Measurements from ENCODE around the gene SYT17.

- TF ChIP-seq CTCF (conservative IDR thresholded peaks at IDR 0.05; ENCODE audit: low read length) (no peak), EZH2phosphoT487 (IDR thresholded peaks at IDR 0.05; ENCODE audit: borderline replicate concordance, low read depth, low read length) (no peak)
Measured at GRCh38 chr16:19314718-19315425, 146.8 kb downstream of the SYT17 start.
